ENCODE results near the gene SIPA1L3.

DNA sequence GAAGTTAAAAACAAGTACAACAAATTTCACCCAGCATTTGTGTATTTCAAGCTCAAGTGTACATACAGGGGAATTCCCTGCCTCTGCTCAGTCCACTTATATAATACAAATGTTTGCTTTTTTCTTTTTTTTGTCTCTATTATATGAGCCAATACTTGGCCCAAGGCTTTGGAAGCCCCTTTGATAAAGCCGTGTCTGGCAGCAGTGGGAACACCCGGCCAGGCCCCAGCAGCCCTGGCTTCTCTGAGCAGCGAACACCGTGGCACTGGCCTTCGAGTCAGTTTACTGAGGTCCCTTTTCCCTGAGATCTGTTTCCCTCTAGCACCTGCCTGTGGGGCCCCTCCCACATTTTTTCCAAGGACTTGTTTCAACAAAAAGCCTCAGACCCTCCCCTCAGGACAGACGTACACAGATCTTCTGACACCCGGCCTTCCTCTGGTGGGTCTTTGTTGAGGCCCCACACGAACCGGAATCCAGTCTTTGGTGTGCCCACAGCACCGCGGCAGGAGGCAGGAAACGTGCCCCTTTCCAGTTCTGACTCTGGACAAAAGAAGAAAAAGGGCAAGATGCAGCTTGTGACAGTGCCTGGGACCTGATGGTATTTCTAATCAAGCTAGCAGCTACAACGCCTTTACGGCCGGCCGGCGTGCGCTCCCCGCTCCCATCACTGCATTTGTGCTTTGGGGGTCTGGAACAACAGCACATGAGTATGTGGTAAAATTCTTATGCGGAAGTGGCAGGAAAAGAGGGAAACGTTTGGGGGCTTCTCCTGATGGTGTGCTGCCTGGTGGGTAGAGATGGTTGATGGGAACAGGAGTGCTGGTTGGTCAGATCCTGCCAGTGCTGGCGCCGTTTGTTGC is 13.8 kb downstream of the SIPA1L3 start:
- no peak for TF ChIP-seq EP300 (IDR thresholded peaks at IDR 0.05)
- TF ChIP-seq, protein P1, sequence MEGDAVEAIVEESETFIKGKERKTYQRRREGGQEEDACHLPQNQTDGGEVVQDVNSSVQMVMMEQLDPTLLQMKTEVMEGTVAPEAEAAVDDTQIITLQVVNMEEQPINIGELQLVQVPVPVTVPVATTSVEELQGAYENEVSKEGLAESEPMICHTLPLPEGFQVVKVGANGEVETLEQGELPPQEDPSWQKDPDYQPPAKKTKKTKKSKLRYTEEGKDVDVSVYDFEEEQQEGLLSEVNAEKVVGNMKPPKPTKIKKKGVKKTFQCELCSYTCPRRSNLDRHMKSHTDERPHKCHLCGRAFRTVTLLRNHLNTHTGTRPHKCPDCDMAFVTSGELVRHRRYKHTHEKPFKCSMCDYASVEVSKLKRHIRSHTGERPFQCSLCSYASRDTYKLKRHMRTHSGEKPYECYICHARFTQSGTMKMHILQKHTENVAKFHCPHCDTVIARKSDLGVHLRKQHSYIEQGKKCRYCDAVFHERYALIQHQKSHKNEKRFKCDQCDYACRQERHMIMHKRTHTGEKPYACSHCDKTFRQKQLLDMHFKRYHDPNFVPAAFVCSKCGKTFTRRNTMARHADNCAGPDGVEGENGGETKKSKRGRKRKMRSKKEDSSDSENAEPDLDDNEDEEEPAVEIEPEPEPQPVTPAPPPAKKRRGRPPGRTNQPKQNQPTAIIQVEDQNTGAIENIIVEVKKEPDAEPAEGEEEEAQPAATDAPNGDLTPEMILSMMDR (IDR thresholded peaks at IDR 0.05) = no peak
